Dedifferentiated amniotic fluid mesenchymal stem cell (primary cell): Measurements from ENCODE around the gene MUC2.
"Not testable (repeated sequence)": the region's sequence is repeated elsewhere in the genome, so short reads cannot be mapped to it uniquely, and the experiment has no call there.

Experiments
- DNase-seq: peaks from one replicate; pipeline ENCODE4 v3.0.0-alpha.2; 2016; ENCODE audit errors: extremely low spot score

MUC2 gene

GRCh38 chr11:1104411-1105182 lies 29.9 kb downstream of the MUC2 start:
- no peak for DNase-seq

GRCh38 chr11:1105183-1105565 lies 30.5 kb downstream of the MUC2 start:
- DNase-seq, result no peak

GRCh38 chr11:1106387-1106786 lies 31.7 kb downstream of the MUC2 start:
- no peak for DNase-seq

- no peak for DNase-seq
Observed at GRCh38 chr11:1107316-1108245, 32.9 kb downstream of the MUC2 start.

GRCh38 chr11:1108246-1108900 lies 33.7 kb downstream of the MUC2 start:
- no peak for DNase-seq

- no peak for DNase-seq
Observed at GRCh38 chr11:1109101-1109917, 34.6 kb downstream of the MUC2 start.

- no peak for DNase-seq
Observed at GRCh38 chr11:1109918-1110705, 35.4 kb downstream of the MUC2 start.

GRCh38 chr11:1111545-1112212 lies 37.0 kb downstream of the MUC2 start:
- no peak for DNase-seq

- DNase-seq, result no peak
Observed at GRCh38 chr11:1112351-1113191, 37.9 kb downstream of the MUC2 start.

GRCh38 chr11:1113405-1114201 lies 38.9 kb downstream of the MUC2 start:
- DNase-seq, result no peak

GRCh38 chr11:1115292-1115691 lies 40.6 kb downstream of the MUC2 start:
- DNase-seq, result not testable (repeated sequence)

- DNase-seq, result no peak
Observed at GRCh38 chr11:1116104-1116503, 41.4 kb downstream of the MUC2 start.

GRCh38 chr11:1116666-1117390 lies 42.2 kb downstream of the MUC2 start:
- DNase-seq, result no peak

GRCh38 chr11:1117992-1118391 lies 43.3 kb downstream of the MUC2 start:
- DNase-seq, result no peak

- DNase-seq, result no peak
Observed at GRCh38 chr11:1118755-1119603, 44.3 kb downstream of the MUC2 start.

- no peak for DNase-seq
Observed at GRCh38 chr11:1119604-1120146, 45.0 kb downstream of the MUC2 start.
